Urinary bladder (tissue), 4 donors: ENCODE data around the gene MTM1. TPM values are rescaled to one million over a fixed set of nuclear protein-coding genes. Genes with fewer than 3 reads are reported as not detected.

Experiments used
- DNase-seq: peaks from one replicate; pipeline ENCODE4 v3.0.0-alpha.2; 2015; ENCODE audit errors: extremely low spot score
- H3K27ac ChIP-seq: one replicate; pipeline ENCODE4 v1.5.1; 2013; ENCODE audit warnings: low read depth, mild to moderate bottlenecking, moderate library complexity
- H3K36me3 ChIP-seq: one replicate; pipeline ENCODE4 v1.6.1; 2013; ENCODE audit warnings: mild to moderate bottlenecking, moderate library complexity; ENCODE audit not compliant: insufficient read depth
- H3K4me1 ChIP-seq: one replicate; pipeline ENCODE4 v1.6.1; 2013; ENCODE audit warnings: mild to moderate bottlenecking, moderate library complexity; ENCODE audit not compliant: insufficient read depth
- H3K4me3 ChIP-seq: one replicate; pipeline ENCODE4 v1.5.1; 2013; ENCODE audit warnings: low read depth, low read length
- WGBS: extraction: QIAGEN DNeasy Blood & Tissue Kit; methylation state at CpG from one replicate; pipeline ENCODE4 v1.1.7; 2013; 5-methylcytosine and 5-hydroxymethylcytosine counted together
- polyA plus RNA-seq: library from polyadenylated mRNA; stranded (reverse); fragments of 200-250 nt; gene quantifications from one replicate; pipeline ENCODE4 v1.2.3, GENCODE V29; 2013
- total RNA-seq: library from RNA; depleted of rRNA; stranded (reverse); fragments of >200 nt; gene quantifications from one replicate; pipeline ENCODE4 v1.2.3, GENCODE V29; 2014
- donor health status: healthy with polysubstance abuse.
- donor health status: healthy.

The MTM1 gene
- total and polyA plus RNA-seq, 2 donors, result 9.7 to 18.5 TPM

GRCh38 chrX:150683112-150683511, 114.7 kb downstream of the MTM1 start:
- no peak for DNase-seq

DNA sequence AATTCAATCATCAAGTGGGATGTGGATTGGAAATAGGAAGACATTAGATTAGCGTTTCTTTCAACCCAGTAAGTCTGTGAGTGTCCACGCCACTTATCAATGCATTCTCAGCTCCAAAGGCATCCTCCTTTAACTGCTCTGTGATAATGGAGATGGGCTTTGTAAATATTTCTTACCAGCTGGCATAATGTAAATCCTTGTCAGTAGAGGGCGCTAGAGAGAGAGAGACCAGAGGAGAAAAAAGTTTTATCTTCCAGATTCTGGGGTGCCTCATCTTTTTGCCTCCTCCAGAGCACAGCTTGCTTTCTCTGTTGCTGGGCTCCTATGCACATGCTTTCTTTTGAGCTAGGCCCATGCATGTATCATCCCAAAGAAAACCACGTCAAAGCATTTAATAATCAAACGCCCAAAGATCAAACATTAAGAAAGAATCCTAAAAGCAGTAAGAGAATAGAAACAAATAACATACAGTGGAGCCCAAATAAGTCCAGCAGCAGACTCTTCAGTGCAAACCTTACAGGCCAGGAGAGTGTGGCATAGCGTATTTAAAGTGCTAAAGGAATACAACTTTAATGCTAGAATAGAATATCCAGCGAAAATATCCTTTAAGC, 115.2 kb downstream of the MTM1 start:
- 57% methylated on average over 7 of the region's 7 CpGs for WGBS
- Histone ChIP-seq H3K27ac (no peak overlapping the region), H3K4me3 (no peak overlapping the region), H3K4me1 (no peaks in the 10 kb centered on the region), H3K36me3 (no peaks in the 10 kb centered on the region)
- DNase-seq, result no peak

More at GRCh38 chrX:150683112-150683511, 114.7 kb downstream of the MTM1 start:
- H3K36me3 ChIP-seq, result no peaks in the 10 kb centered on the region
- no peaks in the 10 kb centered on the region for H3K4me1 ChIP-seq
- no peak overlapping the region for H3K27ac ChIP-seq
- H3K4me3 ChIP-seq, result no peak overlapping the region
- 97% methylated on average over 3 of the region's 3 CpGs for WGBS

DNA sequence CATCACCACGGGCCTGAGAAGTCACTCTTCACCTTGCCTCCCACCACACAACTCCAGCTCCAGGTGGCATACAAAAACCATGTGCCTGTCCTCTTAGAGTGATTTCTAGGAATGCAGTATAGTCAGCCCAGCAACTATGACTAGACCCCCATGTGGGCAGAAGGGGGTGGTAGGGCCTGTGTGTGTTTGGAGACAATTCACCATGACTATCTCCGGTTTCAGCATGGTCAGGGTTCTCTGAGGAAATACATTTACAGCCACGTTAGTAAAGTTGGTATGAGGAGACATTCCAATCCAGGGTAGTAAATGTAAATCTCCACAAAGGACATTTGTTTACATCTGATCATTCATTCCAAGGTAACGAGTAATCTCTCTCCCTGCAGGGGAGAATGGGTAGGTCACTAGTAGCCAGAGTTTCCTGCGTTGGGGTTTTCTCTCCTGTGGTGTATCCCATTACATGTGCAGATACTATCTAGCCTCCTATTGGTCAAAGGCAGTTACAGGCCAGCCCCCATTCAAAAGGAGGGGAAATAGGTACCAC, 120.6 kb downstream of the MTM1 start:
- no peaks in the 10 kb centered on the region for H3K36me3 ChIP-seq
- H3K4me1 ChIP-seq, result no peaks in the 10 kb centered on the region
- WGBS, result 41% methylated on average over 5 of the region's 5 CpGs
- H3K27ac ChIP-seq, result no peak overlapping the region
- H3K4me3 ChIP-seq, result no peak overlapping the region
- no peak for DNase-seq

GRCh38 chrX:150690126-150690525, 121.7 kb downstream of the MTM1 start:
- DNase-seq, result no peak
- Histone ChIP-seq H3K36me3 (no peaks in the 10 kb centered on the region), H3K4me1 (no peaks in the 10 kb centered on the region), H3K4me3 (no peak overlapping the region), H3K27ac (no peak overlapping the region)

- Histone ChIP-seq H3K27ac (no peak overlapping the region), H3K4me3 (peak overlapping the region; percentile 90), H3K36me3 (no peaks in the 10 kb centered on the region), H3K4me1 (no peaks in the 10 kb centered on the region)
- DNase-seq, result no peak
- 49% methylated on average over 5 of the region's 5 CpGs for WGBS
These were observed 123.9 kb downstream of the MTM1 start for GRCh38 chrX:150692296-150692695.

DNA sequence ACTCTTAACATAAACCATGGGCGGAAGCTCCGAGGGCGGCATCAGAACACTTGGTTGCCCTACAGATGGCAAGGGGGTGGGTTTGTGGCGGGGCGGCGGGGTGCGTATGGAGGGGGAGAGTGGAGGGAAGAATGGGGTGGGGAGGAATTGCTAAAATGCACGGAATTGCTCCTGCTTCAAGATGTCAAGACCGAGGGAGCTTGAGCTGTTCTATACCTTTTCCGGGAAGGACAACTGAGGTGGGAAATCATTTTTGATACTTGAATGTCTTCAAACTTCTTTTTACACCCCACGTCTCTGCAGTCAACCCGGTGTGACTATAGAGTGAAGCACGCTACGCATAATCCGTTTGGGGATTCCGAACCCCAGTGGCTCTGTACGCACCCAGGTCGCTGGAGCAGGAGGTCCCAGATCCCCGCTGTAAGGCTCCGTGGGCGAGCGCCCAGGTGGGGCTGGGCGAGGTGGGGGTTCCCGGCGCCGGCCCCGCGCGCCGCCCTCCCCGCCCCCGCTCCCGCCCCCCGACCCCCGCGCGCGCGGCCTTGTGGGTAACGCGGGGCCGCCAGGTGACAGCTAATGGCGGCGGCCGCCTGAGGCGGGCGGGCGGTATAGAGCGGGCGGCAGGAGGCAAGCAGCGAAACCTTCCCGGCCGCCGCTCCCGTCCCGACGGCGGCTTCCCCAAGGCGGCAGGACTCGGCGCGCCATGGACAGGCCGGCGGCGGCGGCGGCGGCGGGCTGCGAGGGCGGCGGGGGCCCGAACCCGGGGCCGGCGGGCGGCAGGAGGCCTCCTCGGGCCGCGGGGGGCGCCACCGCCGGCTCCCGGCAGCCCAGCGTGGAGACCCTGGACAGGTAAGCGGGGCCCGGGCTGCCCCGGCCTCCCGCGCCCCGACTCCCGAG, 124.7 kb downstream of the MTM1 start, which contains the start of gene MTMR1:
Gene MTMR1, plus strand, starts transcription at position 566 of the 894 bp plus-strand sequence. Its CDS starts 135 bp downstream, at position 701.
- no peak for DNase-seq

DNA sequence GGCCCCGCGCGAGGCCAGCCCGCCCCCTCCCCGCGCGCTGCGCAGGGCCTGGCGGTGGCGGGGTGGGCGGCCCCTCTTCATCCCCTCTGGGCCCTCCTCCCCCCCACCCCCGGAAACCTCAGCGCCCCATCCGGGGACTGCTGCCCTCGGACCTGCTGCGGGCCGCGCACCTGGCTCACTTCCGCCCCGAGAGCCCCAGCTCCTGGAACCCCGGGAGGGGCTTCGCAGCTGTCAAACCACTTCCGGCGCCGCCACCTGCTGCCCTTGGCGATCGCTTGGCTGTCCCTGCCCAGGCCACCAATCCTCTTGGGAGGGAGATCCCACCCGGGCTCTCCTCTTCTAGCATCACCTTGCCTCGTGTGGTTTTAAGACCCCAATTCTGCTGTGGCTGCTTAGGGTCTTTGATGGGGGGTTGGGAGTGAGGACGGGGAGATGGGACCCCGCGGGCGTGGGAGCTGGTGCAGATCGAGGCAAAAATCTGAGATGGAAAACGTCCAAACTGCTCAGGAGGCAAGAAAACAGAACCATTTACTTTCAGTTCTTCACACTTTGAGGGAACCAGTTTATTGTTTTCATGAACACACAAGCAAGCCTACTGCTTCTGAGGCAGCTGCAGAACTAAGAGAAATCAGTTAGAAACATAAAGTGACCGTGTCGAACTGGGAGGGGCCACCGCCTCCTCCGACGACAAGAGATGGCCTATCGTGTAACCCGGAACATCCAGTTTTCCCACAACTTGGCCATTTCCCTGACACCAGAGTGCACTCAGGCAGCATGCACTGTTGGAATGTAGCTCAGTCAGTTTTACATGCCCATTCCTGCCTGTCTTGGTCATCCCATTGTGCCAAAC, 125.5 kb downstream of the MTM1 start:
- DNase-seq, result peak; percentile 52
- 2% methylated on average over 31 of the region's 42 CpGs for WGBS

More for the DNA sequence above, 124.7 kb downstream of the MTM1 start, which contains the start of gene MTMR1:
- peak within 1 kb of the TSS; percentile 85 for H3K27ac ChIP-seq
- peak within 1 kb of the TSS; percentile 90 for H3K4me3 ChIP-seq
- H3K4me1 ChIP-seq, result no peaks in the 10 kb centered on the region
- under 1% methylated on average over 76 of the region's 92 CpGs for WGBS
- H3K36me3 ChIP-seq, result no peaks in the 10 kb centered on the region

DNA sequence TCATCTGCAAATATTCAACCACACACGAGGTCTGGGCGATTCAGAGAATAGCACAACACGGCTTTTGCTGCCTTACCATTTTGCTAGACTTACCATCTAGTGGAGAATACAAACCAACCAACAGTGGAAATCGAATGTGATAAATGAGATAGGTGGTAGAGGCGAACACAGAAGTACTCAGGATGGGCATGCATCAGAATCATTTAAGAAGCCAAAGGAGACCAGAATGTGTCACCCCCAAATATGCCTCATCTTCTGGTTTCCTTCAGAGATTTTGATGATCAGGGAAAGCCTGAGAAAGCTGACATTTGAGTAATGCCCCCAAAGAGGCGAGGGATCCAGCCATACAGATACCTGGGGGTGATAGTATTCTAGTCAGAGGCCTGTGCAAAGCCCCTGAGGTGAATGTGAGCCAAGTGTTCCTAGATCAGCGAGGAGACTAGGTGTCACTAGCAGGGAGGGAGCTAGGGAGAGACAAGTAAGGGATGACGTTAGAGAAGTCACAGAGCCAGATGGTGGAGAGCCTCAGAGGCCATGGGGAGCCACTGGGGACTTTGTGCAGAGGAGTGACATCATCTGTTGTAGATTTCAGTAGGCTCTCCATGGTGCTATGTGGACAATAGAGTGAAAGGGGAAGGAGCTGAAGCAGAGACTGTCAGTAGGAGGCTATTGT, 126.5 kb downstream of the MTM1 start:
- H3K36me3 ChIP-seq, result no peaks in the 10 kb centered on the region
- no peak overlapping the region for H3K4me3 ChIP-seq
- H3K4me1 ChIP-seq, result no peaks in the 10 kb centered on the region
- DNase-seq, result no peak
- 67% methylated on average over 8 of the region's 8 CpGs for WGBS
- peak overlapping the region; percentile 5 for H3K27ac ChIP-seq

More for the DNA sequence above, 125.5 kb downstream of the MTM1 start:
- Histone ChIP-seq H3K36me3 (no peaks in the 10 kb centered on the region), H3K4me3 (peak overlapping the region; percentile 90), H3K4me1 (no peaks in the 10 kb centered on the region), H3K27ac (peak overlapping the region; percentile 85)

DNA sequence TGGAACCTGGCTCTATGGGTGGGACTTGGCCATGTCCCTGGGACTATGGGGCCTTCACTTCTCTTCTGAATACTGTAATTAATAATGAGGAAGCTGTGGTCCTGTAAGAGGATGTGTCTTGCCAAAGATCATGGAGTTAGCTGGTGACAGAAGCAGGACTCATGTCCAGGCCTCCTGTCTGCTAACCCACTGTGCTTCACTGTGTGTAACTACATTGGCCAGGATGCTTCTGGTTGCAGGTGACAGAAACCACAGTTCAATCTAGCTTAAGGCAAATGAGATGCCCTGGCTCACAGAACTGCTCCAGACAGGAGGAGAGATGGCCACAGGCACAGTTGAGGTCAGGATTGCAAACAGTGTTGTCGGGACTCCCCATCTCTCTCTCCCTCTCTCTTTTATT, 127.9 kb downstream of the MTM1 start:
- Histone ChIP-seq H3K4me3 (no peak overlapping the region), H3K27ac (no peak overlapping the region), H3K36me3 (no peaks in the 10 kb centered on the region), H3K4me1 (no peaks in the 10 kb centered on the region)
- DNase-seq, result no peak
- WGBS, result 50% methylated on average over 1 of the region's 1 CpG

DNA sequence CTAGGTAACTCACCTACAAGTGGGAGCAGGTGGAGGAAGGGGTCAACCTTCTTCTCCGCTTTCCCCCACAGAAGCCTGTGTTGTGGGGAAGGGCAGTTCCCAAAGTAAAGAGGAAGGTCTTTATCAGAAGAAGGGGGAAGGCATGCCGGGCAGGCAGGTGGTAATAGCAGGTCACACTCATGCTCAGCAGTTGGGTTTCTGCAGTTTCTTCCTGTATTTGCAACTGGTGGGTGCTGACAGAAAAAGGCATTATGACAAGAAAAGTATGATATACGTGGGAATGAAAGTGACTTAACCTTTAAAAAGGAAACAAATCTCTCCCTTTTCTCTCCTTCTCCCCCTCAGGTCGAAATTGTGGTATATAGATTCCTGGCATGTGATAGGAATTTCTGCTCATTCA, 128.4 kb downstream of the MTM1 start:
- 69% methylated on average over 4 of the region's 4 CpGs for WGBS
- Histone ChIP-seq H3K4me3 (no peak overlapping the region), H3K36me3 (no peaks in the 10 kb centered on the region), H3K4me1 (no peaks in the 10 kb centered on the region), H3K27ac (no peak overlapping the region)
- DNase-seq, result no peak

GRCh38 chrX:150697641-150698040, 129.2 kb downstream of the MTM1 start:
- DNase-seq, result no peak
- H3K4me3 ChIP-seq, result no peak overlapping the region
- no peaks in the 10 kb centered on the region for H3K36me3 ChIP-seq
- WGBS, result 92% methylated on average over 7 of the region's 7 CpGs
- no peaks in the 10 kb centered on the region for H3K4me1 ChIP-seq
- no peak overlapping the region for H3K27ac ChIP-seq

DNA sequence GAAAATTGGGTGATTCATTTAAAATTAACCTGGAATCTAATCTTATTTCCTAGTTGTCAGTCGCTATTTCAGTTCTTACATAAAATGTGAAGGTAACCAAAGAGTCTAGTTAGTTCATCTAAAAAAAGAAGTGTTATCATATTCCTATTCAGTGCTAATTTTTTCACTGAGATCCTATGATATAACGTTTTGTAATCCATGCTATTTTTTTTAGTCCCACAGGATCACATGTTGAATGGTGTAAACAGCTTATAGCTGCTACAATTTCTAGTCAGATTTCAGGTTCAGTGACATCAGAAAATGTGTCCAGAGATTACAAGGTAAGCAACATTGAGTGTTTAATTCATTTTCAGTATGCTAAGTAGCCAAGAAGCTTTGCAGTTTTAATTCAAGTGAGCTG, 130.6 kb downstream of the MTM1 start:
- Histone ChIP-seq H3K36me3 (no peaks in the 10 kb centered on the region), H3K27ac (no peak overlapping the region), H3K4me3 (no peak overlapping the region), H3K4me1 (no peaks in the 10 kb centered on the region)
- WGBS, result 63% methylated on average over 2 of the region's 2 CpGs
- DNase-seq, result no peak

GRCh38 chrX:150700107-150700506, 131.7 kb downstream of the MTM1 start:
- DNase-seq, result no peak
- no peak overlapping the region for H3K27ac ChIP-seq
- H3K4me3 ChIP-seq, result no peak overlapping the region
- H3K4me1 ChIP-seq, result no peaks in the 10 kb centered on the region
- H3K36me3 ChIP-seq, result no peaks in the 10 kb centered on the region
